ENCODE data around the gene TCEA2.

GRCh38 chr20:64076061-64076997 lies 13.3 kb downstream of the TCEA2 start:
- no peak for TF ChIP-seq CTCF (IDR thresholded peaks at IDR 0.05)
- TF ChIP-seq EZH2 (IDR thresholded peaks at IDR 0.05; ENCODE audit: borderline replicate concordance, insufficient read depth, low read depth, low read length, poor library complexity, severe bottlenecking): no peak

All from B cell (primary cell).